Central memory CD8-positive, alpha-beta T cell (primary cell): ENCODE results near the gene SRRM2.

Experiments
- ATAC-seq: fragments of 150-1000 bp; cut with Tn5 transposase; replicated peaks from 2 replicates; pipeline ENCODE4 v1.10.0; 2022; ENCODE audit warnings: mild to moderate bottlenecking, moderate FRiP score, moderate number of reproducible peaks; ENCODE audit not compliant: poor library complexity, severe bottlenecking; ENCODE audit errors: extremely low read depth
- DNase-seq, 2 donors: peaks; one replicate each; pipeline ENCODE4 v3.0.0; 2021; ENCODE audit warnings: low spot score in 2 of 2
- H3K27ac Mint-ChIP-seq: one replicate; pipeline ENCODE4 v1.8.0; 2022; ENCODE audit warnings: low read depth, mild to moderate bottlenecking, moderate library complexity, mixed read lengths
- H3K27me3 Mint-ChIP-seq: one replicate; pipeline ENCODE4 v1.8.0; 2022; ENCODE audit warnings: mixed read lengths
- H3K36me3 Mint-ChIP-seq: one replicate; pipeline ENCODE4 v1.8.0; 2022; ENCODE audit warnings: mild to moderate bottlenecking, moderate library complexity, mixed read lengths; ENCODE audit not compliant: insufficient read depth
- H3K4me1 Mint-ChIP-seq: one replicate; pipeline ENCODE4 v1.8.0; 2022; ENCODE audit warnings: mixed read lengths
- H3K4me3 Mint-ChIP-seq: one replicate; pipeline ENCODE4 v1.8.0; 2022; ENCODE audit warnings: mild to moderate bottlenecking, moderate library complexity, mixed read lengths
- H3K9me3 Mint-ChIP-seq: one replicate; pipeline ENCODE4 v1.8.0; 2022; ENCODE audit warnings: mixed read lengths

Gene SRRM2

DNA sequence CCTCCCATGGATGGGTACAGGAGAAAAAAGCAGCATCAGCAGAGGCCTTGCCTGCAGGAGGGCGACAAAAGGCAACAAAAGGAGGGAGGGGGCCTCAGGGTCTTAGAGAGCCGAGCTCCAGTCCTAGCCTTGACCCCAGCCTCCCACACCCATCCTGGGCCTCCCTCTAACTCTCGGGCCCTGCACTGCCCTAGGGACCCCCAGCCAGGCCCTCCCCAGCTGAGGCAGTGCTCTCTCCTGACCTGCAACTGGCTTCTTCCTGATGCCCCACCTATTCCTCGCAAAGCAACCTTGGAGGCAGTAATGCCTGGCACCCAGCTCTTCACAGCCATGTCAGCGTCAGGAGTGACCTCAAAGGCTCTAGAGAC is 15.2 kb upstream of the SRRM2 start:
- Mint-ChIP-seq H3K27ac (no peak overlapping the region), H3K4me3 (no peak overlapping the region), H3K4me1 (no peaks in the 10 kb centered on the region), H3K36me3 (no peaks in the 10 kb centered on the region), H3K27me3 (peaks cover 19% of the 10 kb centered on the region), H3K9me3 (no peaks in the 10 kb centered on the region)
- no peak for ATAC-seq
- no peak for DNase-seq

DNA sequence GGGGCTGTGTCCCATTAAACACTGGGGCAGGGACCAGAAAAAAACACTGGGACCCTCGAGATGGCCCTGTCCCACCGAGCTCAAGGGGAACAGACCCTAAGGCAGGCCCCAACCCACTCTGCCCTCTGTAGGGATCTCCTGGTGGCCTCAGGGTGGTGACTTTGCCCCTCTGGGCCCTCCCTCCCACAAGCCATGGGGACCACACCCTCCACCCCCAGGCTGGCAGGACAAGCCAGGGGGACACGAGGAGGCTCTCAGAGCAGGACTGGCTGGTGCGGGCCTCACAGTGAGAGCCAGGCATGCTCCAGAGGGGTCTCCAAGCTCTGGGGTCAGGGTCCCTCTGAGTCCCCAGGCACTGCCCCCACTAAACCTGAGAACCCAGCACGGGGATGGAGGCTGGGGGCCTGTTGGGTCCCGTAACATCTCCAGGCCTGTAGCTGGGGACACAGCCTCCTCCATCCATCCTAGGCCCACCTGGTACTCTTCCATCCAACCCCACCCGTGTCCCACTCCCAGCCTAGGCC is 14.5 kb upstream of the SRRM2 start:
- Mint-ChIP-seq H3K27ac (no peak overlapping the region), H3K36me3 (no peaks in the 10 kb centered on the region), H3K4me3 (no peak overlapping the region), H3K4me1 (no peaks in the 10 kb centered on the region), H3K9me3 (no peaks in the 10 kb centered on the region), H3K27me3 (peaks cover 19% of the 10 kb centered on the region)
- no peak for ATAC-seq
- no peak for DNase-seq

DNA sequence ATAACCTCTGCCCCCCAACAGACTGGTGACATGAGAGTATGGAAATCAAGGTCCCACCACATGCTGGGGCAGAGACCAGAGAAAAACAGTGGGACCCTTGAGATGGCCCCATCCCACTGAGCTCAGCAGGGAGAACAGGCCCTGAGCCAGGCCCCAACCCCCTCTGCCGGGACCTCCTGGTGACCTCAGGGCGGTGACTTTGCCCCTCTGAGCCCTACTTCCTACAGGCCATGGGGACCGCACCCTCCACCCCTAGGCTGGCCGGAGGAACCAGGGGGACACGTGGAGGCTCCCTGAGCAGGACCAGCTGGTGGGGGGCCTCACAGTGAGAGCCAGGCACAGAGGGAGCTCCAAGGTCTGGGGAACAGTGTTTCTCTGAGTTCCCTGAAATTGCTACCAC is 13.8 kb upstream of the SRRM2 start:
- H3K27me3 Mint-ChIP-seq: peaks cover 19% of the 10 kb centered on the region
- H3K9me3 Mint-ChIP-seq: no peaks in the 10 kb centered on the region

DNA sequence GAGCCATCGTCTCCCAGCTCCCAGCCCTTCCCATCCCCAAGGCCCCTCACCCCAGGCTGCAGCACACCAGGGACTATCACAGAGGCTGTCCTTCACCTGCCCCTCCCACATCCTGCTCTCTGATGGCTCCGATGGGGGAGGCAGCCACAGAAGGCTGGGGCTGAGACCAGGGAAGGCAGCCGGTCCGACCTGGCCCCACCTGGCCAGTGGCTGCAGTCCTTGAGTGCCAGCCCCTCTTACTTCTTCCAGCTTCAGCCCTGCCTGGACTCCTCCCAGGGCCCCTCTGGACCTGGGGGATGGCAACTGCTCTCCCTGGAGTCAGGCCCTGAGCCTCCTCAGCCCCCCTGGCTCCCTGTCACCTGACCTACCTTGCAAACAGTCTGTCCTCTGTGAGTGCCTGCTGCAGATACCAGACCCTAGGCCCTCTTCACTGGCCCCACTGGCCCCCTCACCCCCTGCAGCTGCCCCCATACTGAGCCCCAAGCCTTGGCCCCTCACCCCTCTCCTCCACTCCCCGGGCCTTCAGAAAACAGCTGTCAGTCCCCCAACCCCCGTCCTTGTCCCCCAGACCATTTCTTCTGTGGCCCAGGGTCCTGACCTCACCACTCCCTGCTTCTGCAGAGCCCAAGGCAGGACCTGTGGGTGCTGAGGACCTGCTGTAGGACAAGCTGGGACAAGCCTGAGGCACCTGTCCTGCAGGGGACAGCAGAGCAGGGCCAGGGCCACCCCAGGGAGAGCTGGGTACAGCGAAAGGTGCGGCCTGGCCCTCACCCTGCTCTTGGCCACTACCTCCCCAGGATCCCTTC is 12.6 kb upstream of the SRRM2 start:
- no peak overlapping the region for H3K4me3 Mint-ChIP-seq
- H3K9me3 Mint-ChIP-seq: no peaks in the 10 kb centered on the region
- no peaks in the 10 kb centered on the region for H3K36me3 Mint-ChIP-seq
- DNase-seq (no peak), ATAC-seq (no peak)
- H3K27me3 Mint-ChIP-seq: peaks cover 19% of the 10 kb centered on the region
- no peak overlapping the region for H3K27ac Mint-ChIP-seq
- no peaks in the 10 kb centered on the region for H3K4me1 Mint-ChIP-seq

More for the DNA sequence above, 13.8 kb upstream of the SRRM2 start:
- Mint-ChIP-seq H3K27ac (no peak overlapping the region), H3K36me3 (no peaks in the 10 kb centered on the region), H3K4me3 (no peak overlapping the region), H3K4me1 (no peaks in the 10 kb centered on the region)
- DNase-seq (no peak), ATAC-seq (no peak)

DNA sequence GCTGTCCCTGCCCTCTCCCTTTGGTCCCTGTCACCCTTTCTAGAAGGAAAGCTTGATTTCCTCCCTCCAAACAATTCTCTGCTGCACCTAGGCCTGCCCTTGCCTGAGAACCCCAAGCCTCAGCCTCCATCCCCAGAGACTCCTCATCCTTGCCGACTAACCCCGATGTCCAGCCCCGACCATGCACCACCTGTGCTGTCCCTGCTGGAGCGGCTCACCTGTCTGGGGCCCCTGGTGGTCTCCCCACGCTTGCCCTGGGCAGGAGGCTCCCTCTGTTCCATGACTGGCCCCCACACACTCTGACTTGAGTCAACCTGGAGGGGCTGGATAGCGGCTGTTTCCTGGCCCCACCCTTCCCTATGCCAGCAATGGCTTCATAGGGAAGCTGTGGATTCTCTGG is 12.0 kb upstream of the SRRM2 start:
- no peaks in the 10 kb centered on the region for H3K4me1 Mint-ChIP-seq
- no peak for DNase-seq
- ATAC-seq: no peak
- H3K27ac Mint-ChIP-seq: no peak overlapping the region
- H3K9me3 Mint-ChIP-seq: no peaks in the 10 kb centered on the region
- no peak overlapping the region for H3K4me3 Mint-ChIP-seq
- H3K27me3 Mint-ChIP-seq: peaks cover 19% of the 10 kb centered on the region
- H3K36me3 Mint-ChIP-seq: no peaks in the 10 kb centered on the region

DNA sequence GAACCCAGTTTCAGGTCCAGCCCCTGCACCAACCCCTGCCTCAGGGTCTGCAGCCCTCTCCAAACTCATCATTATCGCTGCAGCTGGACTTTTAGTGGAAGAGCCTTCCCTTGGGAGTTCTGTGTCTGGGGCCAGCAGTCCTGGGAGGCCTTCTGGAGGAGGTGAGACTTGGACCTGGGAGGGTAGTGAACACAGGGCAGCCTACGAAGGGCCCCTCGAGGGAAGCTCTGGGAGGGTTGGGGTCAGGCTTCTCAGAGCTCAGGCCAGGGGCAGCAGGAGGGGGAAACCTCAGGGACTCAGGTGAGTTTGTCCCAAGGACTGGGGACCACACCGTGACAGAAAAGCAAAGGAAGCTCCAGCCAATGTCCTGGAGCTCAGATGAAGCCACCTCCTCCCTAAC is 11.3 kb upstream of the SRRM2 start:
- no peaks in the 10 kb centered on the region for H3K9me3 Mint-ChIP-seq
- no peaks in the 10 kb centered on the region for H3K4me1 Mint-ChIP-seq
- H3K27me3 Mint-ChIP-seq: peaks cover 17% of the 10 kb centered on the region
- H3K4me3 Mint-ChIP-seq: no peak overlapping the region
- ATAC-seq (no peak), DNase-seq (no peak)
- no peak overlapping the region for H3K27ac Mint-ChIP-seq
- no peaks in the 10 kb centered on the region for H3K36me3 Mint-ChIP-seq

DNA sequence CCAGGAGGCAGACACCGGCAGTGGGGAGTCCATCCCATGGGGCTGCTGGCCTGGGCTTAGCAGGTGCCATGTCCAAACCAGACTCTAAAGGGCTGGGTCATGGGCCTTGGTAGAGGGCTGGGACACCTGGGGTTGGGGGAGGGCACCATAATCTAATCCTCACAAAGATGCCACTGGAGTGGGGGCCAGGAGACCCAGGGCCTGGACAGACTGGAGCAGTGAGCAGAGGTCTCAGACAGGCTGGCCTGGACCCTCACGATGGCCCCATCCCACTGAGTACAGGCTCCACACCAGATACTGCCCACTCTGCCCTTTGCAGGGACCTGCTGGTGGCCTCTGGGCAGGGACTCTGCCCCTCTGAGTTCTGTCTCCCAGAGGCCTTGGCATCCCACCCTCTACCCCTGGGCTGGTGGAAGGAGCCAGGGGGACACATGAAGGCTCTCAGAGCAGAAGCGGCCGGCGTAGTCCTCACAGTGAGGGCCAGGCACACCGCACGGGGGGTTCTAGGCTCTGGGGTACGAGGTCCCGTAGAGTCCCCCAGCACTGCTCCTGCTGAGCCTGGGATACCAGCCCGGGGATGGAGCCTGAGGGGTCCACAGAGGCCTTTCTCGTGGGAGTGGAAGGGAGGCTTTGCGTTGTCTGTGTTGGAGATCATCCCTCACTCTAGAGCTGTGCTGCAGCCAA is 10.0 kb upstream of the SRRM2 start:
- Mint-ChIP-seq H3K36me3 (no peaks in the 10 kb centered on the region), H3K4me1 (no peaks in the 10 kb centered on the region), H3K9me3 (no peaks in the 10 kb centered on the region), H3K4me3 (no peak overlapping the region), H3K27ac (no peak overlapping the region), H3K27me3 (peaks cover 11% of the 10 kb centered on the region)
- ATAC-seq: no peak
- DNase-seq: no peak

DNA sequence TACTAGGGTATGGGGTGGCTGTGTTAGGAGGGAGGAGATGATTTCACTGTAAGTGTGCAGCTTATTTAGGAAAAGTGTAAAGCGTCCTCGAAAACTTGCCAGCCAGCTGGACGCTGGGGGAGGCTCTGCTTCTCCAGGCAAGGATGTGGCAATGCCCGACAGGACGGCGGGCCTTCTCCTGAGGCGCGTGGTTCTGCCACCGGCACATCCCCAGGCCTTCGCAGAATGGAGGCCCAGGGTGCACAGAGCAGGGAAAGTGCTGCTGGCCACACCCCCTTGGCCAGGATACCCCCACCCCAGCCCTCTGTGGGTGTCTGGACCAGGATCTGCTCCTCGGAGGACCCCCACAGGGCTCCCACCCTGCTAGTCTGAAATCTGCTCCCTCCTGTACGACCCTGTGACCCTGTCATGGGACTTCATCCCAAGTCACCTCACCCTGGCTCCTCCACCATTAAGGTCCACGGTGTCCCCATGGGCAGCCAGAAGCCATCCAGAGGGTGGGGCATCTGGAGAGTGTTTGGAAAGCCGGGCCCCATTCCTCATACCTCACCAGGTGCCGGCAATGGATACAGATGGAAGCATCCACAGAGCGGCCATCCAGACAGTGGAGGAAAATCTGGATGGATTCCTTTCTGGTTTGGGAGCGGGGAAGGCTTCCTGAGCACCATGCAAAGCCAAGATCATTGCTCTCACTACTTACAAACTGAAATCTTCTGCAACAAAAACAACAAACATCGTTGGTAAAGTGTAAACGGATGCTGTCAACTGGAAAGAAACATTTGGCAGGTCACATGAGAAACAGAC is 9.2 kb upstream of the SRRM2 start:
- H3K27me3 Mint-ChIP-seq: peaks cover 11% of the 10 kb centered on the region
- H3K27ac Mint-ChIP-seq: no peak overlapping the region
- H3K9me3 Mint-ChIP-seq: no peaks in the 10 kb centered on the region
- no peak for DNase-seq
- H3K4me1 Mint-ChIP-seq: no peaks in the 10 kb centered on the region
- no peak for ATAC-seq
- no peaks in the 10 kb centered on the region for H3K36me3 Mint-ChIP-seq
- no peak overlapping the region for H3K4me3 Mint-ChIP-seq

DNA sequence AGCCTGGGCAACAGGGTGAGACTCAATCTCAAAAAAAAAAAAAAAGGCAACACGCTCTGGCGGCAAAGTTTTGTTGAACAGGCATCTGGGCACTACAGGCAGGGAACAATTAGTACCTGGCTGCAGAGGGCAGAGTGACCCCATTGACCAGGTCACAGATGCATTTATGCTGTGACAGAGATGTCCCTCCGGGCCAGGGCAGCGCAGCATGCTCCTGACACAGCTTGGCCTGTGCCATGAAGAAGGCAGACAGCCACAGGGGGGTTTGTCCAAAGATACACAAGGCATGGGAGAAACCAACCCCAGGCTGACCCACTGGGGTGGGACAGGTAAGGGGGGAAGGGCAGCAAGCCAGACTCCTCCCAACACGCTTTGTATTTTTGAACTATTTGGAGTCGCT is 7.7 kb upstream of the SRRM2 start:
- H3K4me3 Mint-ChIP-seq: no peak overlapping the region
- ATAC-seq: no peak
- DNase-seq: no peak
- no peaks in the 10 kb centered on the region for H3K36me3 Mint-ChIP-seq
- H3K27me3 Mint-ChIP-seq: peaks cover 11% of the 10 kb centered on the region
- no peaks in the 10 kb centered on the region for H3K4me1 Mint-ChIP-seq
- H3K9me3 Mint-ChIP-seq: no peaks in the 10 kb centered on the region
- no peak overlapping the region for H3K27ac Mint-ChIP-seq

DNA sequence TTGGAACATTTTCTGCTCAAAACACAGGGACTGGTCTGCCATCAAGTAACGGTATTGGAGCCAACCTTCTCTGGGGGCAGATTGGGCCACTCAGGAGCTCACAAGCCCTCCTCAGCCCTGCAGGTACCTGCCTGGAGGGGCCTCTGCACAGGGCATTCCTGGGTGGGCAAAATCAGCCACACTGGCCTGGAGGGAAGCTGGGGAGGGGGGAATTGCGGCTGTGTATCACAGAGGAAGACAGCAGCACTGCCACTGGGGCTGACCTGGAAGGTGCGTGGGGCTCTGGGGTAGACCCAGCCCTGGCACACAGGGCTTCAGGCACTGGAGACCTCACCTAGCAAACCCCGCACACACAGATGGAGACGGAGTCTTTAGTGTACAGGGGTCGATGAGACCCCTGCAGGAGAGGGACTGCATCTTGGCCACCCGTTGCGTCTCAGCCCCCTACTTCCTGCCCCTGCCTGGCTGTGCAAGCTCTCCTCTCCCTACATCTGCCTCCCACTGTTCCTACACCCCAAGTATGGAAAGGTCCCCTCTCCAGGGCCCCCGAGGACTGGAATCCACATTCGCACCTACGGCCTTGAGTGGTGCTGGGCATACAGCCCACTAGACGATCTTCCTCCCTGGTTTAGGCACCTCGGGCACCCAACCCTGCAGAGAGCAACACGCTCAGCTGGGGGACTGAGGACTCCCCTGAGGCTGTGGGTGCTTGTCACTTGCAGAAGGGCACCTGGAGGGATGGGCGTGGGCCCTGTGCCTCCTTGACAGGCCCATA is 7.1 kb upstream of the SRRM2 start:
- DNase-seq (no peak), ATAC-seq (no peak)
- H3K36me3 Mint-ChIP-seq: no peaks in the 10 kb centered on the region
- H3K9me3 Mint-ChIP-seq: no peaks in the 10 kb centered on the region
- peaks cover 9% of the 10 kb centered on the region for H3K27me3 Mint-ChIP-seq
- no peak overlapping the region for H3K27ac Mint-ChIP-seq
- H3K4me3 Mint-ChIP-seq: no peak overlapping the region
- no peaks in the 10 kb centered on the region for H3K4me1 Mint-ChIP-seq

DNA sequence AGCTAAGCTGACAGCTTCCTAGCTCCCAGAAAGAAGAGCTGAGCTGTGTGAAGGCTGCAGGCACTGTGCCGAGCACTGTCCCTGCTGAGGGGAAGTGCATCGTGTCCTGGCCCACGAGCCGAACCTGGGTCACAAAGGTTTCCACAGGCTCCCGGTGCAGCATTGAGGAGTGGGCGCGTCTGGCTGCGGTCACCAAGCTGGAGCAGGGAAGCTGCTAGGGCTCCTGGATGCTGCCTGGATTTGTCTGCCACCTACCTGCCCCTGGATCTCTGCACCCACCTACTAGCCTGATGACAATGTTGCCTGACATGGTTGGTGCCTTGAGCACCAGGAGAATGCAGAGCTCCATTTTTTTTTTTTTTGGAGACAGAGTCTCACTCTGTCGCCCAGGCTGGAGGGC is 6.5 kb upstream of the SRRM2 start:
- Mint-ChIP-seq H3K27me3 (peaks cover 2% of the 10 kb centered on the region), H3K36me3 (peaks cover 2% of the 10 kb centered on the region), H3K27ac (no peak overlapping the region), H3K4me1 (peaks cover under 1% of the 10 kb centered on the region), H3K9me3 (peaks cover under 1% of the 10 kb centered on the region), H3K4me3 (no peak overlapping the region)
- no peak for ATAC-seq
- no peak for DNase-seq

DNA sequence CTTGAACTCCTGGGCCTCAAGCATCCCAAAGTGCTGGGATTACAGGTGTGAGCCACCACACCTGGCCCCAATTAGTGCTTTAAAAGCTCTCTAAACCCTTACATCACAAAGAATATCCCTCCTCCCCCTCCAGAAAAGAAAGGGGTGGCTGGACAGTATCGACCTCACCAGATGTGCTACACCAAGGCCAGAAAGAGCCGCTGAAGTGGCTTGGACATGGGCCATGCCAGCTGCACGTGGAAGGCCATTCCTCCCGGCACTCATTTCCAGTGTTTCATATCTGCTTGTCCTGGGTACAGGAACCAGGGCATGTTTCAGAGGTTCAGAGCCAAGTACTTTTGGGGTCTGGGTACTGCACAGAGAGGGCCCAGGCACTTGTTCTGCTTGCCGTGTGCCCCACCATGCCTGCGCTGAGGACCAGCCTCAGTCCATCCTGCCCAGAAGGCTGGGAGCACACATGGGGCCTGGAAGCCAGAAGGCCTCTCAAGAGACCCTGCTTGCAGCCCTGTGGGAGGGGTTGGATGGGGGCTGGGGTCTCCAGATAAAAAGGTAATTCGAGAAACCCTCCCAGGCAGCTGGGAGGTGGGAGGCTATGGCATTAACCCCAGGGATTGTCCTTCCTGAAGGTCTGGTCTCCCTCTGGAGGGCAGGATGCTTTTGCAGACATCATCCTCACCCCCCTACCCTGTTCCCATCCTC is 3.5 kb upstream of the SRRM2 start:
- H3K9me3 Mint-ChIP-seq: peaks cover 5% of the 10 kb centered on the region
- no peak for DNase-seq
- H3K4me3 Mint-ChIP-seq: no peak overlapping the region
- H3K4me1 Mint-ChIP-seq: peaks cover 15% of the 10 kb centered on the region
- ATAC-seq: no peak
- no peak overlapping the region for H3K27ac Mint-ChIP-seq
- no peaks in the 10 kb centered on the region for H3K27me3 Mint-ChIP-seq
- H3K36me3 Mint-ChIP-seq: peaks cover 25% of the 10 kb centered on the region
